ENCODE data around the gene ZNF106. TPM values are rescaled to one million over a fixed set of nuclear protein-coding genes. Genes with fewer than 3 reads are reported as not detected.

The ZNF106 gene
- total and polyA plus RNA-seq, 2 of the 4 experiments (the other 2 are of a cell fraction) = 19.2 to 87.5 TPM

GRCh38 chr15:42474827-42475226, 16.1 kb downstream of the ZNF106 start:
- 0 out of 2 replicates have a peak, but pooled peaks cover 5% of the 10 kb centered on the region for H3K9me1 ChIP-seq (ENCODE audit: insufficient read depth, low read length)
- dilution Hi-C loops (cut with HindIII; ENCODE audit: low sequenced_read_pairs, unreplicated experiment) = no loop called here
- no peak for ATAC-seq (ENCODE audit: low read depth)
- no peak overlapping the region for H4K8ac ChIP-seq (ENCODE audit: low read depth in 2 of 2, low read length in 2 of 2)
- ChIA-PET CTCF (no interaction called here), POLR2A (ENCODE audit: unreplicated experiment) (no interaction called here)
- DNase-seq = no peak
- H2BK120ac ChIP-seq (ENCODE audit: low read depth, low read length) = no peak overlapping the region
- no peak overlapping the region for H2BK15ac ChIP-seq (ENCODE audit: low read depth, low read length)
- no peak overlapping the region for H2AFZ ChIP-seq (replicated peaks; ENCODE audit: low read length, poor library complexity)
- no peak overlapping the region for H3K4me2 ChIP-seq (ENCODE audit: low read depth, low read length)
- no peak overlapping the region for H3K18ac ChIP-seq (ENCODE audit: low read depth, low read length)
- H3K27ac ChIP-seq (ENCODE audit: insufficient read depth, low read length) = no peak overlapping the region
- no CpG with 5 or more reads among the region's 2 CpGs for WGBS, 2 experiments (ENCODE audit: extremely low coverage in 2 of 2, insufficient read length in 1 of 2)
- H3K14ac ChIP-seq (replicated peaks; ENCODE audit: low read depth, low read length) = no peak overlapping the region
- no peak overlapping the region for H2BK20ac ChIP-seq (ENCODE audit: low read depth, low read length)
- TF ChIP-seq ELK1 (IDR thresholded peaks at IDR 0.05; ENCODE audit: borderline replicate concordance, low read depth, low read length) (no peak), BHLHE40 (IDR thresholded peaks at IDR 0.05; ENCODE audit: low read depth, low read length) (no peak), USF2 (IDR thresholded peaks at IDR 0.05; ENCODE audit: low read depth, low read length) (no peak), CEBPB (IDR thresholded peaks at IDR 0.05; ENCODE audit: low read depth, low read length) (no peak)
- H4K5ac ChIP-seq (ENCODE audit: low read depth, low read length) = no peak overlapping the region
- H3K79me1 ChIP-seq (ENCODE audit: low read depth in 1 of 2, low read length in 2 of 2) = peaks cover 41 to 52% of the 10 kb centered on the region in 2 experiments
- H3K4me1 ChIP-seq (ENCODE audit: control insufficient read depth, insufficient read depth, low read length) = peaks cover 3% of the 10 kb centered on the region; the same call in 1 of the 2 replicates
- no peak overlapping the region for H4K91ac ChIP-seq (ENCODE audit: insufficient read depth, low read depth, low read length)
- peaks cover 14% of the 10 kb centered on the region; the same call in 1 of the 2 replicates for H4K20me1 ChIP-seq (ENCODE audit: insufficient read depth, low read length)
- H2AK5ac ChIP-seq (ENCODE audit: low read depth, low read length) = no peak overlapping the region
- H2AK9ac ChIP-seq (replicated peaks; ENCODE audit: low read depth, low read length, poor library complexity) = no peak overlapping the region
- no peak overlapping the region for H3K9ac ChIP-seq (ENCODE audit: low read depth, low read length)
- no peaks in the 10 kb centered on the region for H3K27me3 ChIP-seq (ENCODE audit: control insufficient read depth, insufficient read depth, low read length)
- H3K36me3 ChIP-seq (ENCODE audit: control insufficient read depth, insufficient read depth, low read length) = peaks cover 4% of the 10 kb centered on the region; the same call in 1 of the 2 replicates
- no peak overlapping the region for H3K4me3 ChIP-seq (ENCODE audit: insufficient read depth, low read depth, low read length)
- H2BK5ac ChIP-seq (ENCODE audit: low read depth, low read length, poor library complexity, severe bottlenecking) = no peak overlapping the region
- no peak overlapping the region; the same call in 1 of the 2 replicates for H3K23ac ChIP-seq (ENCODE audit: low read depth, low read length)
- no peak overlapping the region for H3K4ac ChIP-seq (ENCODE audit: low read depth, low read length)
- BruUV-seq (replicated peaks) = no TSS peak
- in situ Hi-C loops (cut with MboI; ENCODE audit: low sequenced_read_pairs) = no loop called here
- intact Hi-C loops (cut with micrococcal nuclease) = loop anchor here (5.0 kb wide), 1 partner anchor 393 kb away; no protein-coding TSS in a partner anchor
- no peak overlapping the region for H3K56ac ChIP-seq (ENCODE audit: extremely low read depth, insufficient read depth, low read length)
- H3K9me3 ChIP-seq (ENCODE audit: control insufficient read depth, insufficient read depth, low read length) = no peaks in the 10 kb centered on the region
